Activated T-helper 1 cell treated with anti-CD3 and anti-CD28 coated beads, Interleukin-2, amount 50 U/mL, for 16 hours (primary cell): ENCODE measurements around the gene FXYD3.
"Not testable (repeated sequence)": the region's sequence is repeated elsewhere in the genome, so short reads cannot be mapped to it uniquely, and the experiment has no call there.

ENCODE experiments used
- DNase-seq, 2 donors: peaks; one replicate each; pipeline ENCODE4 v3.0.0-alpha.2; 2020; ENCODE audit warnings: low read depth in 1 of 2, low spot score in 1 of 2

FXYD3 gene

GRCh38 chr19:35123573-35123972, 8.0 kb downstream of the FXYD3 start:
- DNase-seq: no peak

- peak; percentile 72 to 79 for DNase-seq
Observed at GRCh38 chr19:35124098-35125060, 8.8 kb downstream of the FXYD3 start.

- DNase-seq: no peak
Observed at GRCh38 chr19:35125270-35125717, 9.7 kb downstream of the FXYD3 start.

- DNase-seq: no peak
Observed at GRCh38 chr19:35125749-35126623, 10.4 kb downstream of the FXYD3 start.

- DNase-seq: no peak
Observed at GRCh38 chr19:35126624-35126959, 11.0 kb downstream of the FXYD3 start.

- DNase-seq: no peak
Observed at GRCh38 chr19:35127871-35128270, 12.2 kb downstream of the FXYD3 start.

- no peak for DNase-seq
Observed at GRCh38 chr19:35128398-35129057, 12.9 kb downstream of the FXYD3 start.

GRCh38 chr19:35129724-35130274, 14.2 kb downstream of the FXYD3 start:
- DNase-seq: not testable (repeated sequence)

GRCh38 chr19:35130761-35131720, 15.4 kb downstream of the FXYD3 start:
- DNase-seq: no peak

GRCh38 chr19:35132254-35132653, 16.6 kb downstream of the FXYD3 start:
- no peak for DNase-seq

GRCh38 chr19:35133826-35134225, 18.2 kb downstream of the FXYD3 start:
- DNase-seq: no peak

- no peak for DNase-seq
Observed at GRCh38 chr19:35134601-35135242, 19.1 kb downstream of the FXYD3 start, which contains the start of gene LGI4. TSS of gene LGI4 (minus strand) at chr19:35135059. CDS start at chr19:35134680, 379 bp downstream.

GRCh38 chr19:35135389-35135909, 19.8 kb downstream of the FXYD3 start:
- peak; percentile 45 to 49 for DNase-seq

- DNase-seq: no peak
Observed at GRCh38 chr19:35136231-35136630, 20.6 kb downstream of the FXYD3 start.

GRCh38 chr19:35136977-35137702, 21.5 kb downstream of the FXYD3 start:
- no peak for DNase-seq

GRCh38 chr19:35138305-35138892, 22.8 kb downstream of the FXYD3 start, which contains the start of gene FXYD1:
TSS of gene FXYD1 (plus strand) at chr19:35138824. CDS start at chr19:35140080, 1,256 bp downstream.
- DNase-seq: no peak

GRCh38 chr19:35140207-35140961, 24.8 kb downstream of the FXYD3 start:
- DNase-seq: no peak
